Subcutaneous adipose tissue (tissue), 4 donors: ENCODE measurements around the gene ATF7. TPM values are rescaled to one million over a fixed set of nuclear protein-coding genes. Genes with fewer than 3 reads are reported as not detected.

Source experiments
- total RNA-seq, 4 donors: library from RNA; depleted of rRNA; stranded (reverse); fragments of >200 nt; gene quantifications; one replicate each; pipeline ENCODE4 v1.1.0, GENCODE V29; 2016
- TF ChIP-seq, protein P1 (sequence below): fragments of 450-650 bp; IDR thresholded peaks from one replicate; pipeline ENCODE4 v1.5.1; 2016; ENCODE audit warnings: low read depth, mild to moderate bottlenecking, control low read depth, antibody characterized with exemption, moderate library complexity

The ATF7 gene
- total RNA-seq, 4 donors from 2014 or later: 32.0 to 49.7 (median 43.7) TPM

DNA sequence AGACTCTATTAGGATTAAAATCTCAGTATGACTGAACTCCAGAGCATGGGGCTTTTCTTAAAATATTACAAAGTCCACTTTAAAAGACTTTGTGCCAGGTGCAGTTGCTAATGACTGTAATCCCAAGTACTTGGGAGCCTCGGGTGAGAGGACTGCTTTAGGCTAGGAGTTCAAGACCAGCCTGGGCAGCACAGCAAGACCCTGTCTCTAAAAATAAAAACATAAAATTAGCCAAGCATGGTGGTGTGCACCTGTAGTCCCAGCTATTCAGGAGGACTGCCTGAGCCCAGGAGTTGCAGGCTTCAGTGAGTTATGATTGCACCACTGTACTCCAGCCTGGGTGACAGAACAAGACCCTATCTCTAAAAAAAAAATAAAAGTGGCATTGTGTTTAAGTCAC lies 33.2 kb downstream of the ATF7 start:
- TF ChIP-seq, protein P1, sequence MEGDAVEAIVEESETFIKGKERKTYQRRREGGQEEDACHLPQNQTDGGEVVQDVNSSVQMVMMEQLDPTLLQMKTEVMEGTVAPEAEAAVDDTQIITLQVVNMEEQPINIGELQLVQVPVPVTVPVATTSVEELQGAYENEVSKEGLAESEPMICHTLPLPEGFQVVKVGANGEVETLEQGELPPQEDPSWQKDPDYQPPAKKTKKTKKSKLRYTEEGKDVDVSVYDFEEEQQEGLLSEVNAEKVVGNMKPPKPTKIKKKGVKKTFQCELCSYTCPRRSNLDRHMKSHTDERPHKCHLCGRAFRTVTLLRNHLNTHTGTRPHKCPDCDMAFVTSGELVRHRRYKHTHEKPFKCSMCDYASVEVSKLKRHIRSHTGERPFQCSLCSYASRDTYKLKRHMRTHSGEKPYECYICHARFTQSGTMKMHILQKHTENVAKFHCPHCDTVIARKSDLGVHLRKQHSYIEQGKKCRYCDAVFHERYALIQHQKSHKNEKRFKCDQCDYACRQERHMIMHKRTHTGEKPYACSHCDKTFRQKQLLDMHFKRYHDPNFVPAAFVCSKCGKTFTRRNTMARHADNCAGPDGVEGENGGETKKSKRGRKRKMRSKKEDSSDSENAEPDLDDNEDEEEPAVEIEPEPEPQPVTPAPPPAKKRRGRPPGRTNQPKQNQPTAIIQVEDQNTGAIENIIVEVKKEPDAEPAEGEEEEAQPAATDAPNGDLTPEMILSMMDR: no peak

GRCh38 chr12:53592426-53592825 lies 33.8 kb downstream of the ATF7 start:
- TF ChIP-seq, protein P1: no peak

DNA sequence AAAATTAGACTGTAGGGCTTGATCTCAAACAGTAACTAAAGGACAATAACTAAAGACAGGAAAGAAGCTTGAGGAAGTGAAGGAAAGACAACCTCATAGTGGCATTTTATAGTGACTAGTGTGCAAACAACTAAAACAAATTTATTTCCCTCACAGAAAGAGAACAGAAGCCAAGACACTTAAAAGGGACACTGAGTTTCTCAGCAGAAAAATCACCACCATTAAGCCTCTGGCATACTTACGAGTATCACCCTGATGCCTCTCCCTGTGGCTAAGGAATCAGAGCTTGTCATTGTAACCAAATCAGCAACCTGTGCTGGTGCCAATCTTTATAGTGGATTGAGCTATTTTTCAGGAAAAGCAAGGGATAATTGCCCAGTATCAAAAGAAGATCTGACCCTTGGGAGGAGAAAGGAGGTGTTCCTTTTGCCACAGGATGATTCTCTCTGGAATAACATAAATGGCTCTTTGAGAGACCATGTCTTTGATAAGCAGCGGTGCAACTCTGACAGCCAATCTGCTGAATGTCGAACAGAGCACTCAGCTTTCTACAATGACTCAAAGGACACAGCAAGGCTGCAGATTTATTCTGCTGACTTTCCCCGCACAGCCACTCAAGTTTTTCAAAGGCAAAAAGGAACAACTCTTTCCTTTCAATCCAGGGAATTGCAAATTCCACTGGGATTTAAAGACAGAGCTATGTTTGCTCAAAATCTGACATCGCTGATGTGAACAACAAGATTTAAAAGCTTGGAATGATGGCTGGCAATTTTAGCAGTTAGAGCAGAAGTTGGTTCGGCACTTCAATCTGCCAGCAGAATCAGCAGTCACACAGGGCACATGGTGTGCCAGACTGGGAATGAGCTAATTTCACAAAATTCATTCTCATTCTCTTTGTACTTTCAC lies 34.6 kb downstream of the ATF7 start:
- TF ChIP-seq, protein P1: no peak

GRCh38 chr12:53590652-53591051 lies 35.5 kb downstream of the ATF7 start:
- TF ChIP-seq, protein P1: no peak

- TF ChIP-seq, protein P1: no peak
These were observed 36.3 kb downstream of the ATF7 start for GRCh38 chr12:53589915-53590314.

DNA sequence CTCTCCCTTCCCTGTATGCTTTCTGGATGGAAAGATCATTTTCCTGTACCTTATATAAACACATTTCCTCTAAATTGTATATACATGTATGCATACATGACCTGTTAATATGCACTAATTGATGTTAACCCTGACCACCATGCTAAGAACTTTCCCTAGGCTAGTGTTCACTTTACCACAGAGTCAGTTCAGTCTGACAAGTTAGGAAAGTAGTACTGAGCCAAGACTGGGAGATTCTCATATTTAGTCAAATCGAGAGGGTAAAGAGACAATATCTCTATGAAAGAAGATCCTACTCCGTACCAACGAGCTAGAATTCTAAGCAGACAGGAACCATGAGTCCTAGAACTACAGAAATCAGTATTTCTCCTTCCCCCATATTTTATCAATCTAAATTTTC lies 36.8 kb downstream of the ATF7 start:
- TF ChIP-seq, protein P1: no peak

GRCh38 chr12:53588123-53588522 lies 38.1 kb downstream of the ATF7 start:
- TF ChIP-seq, protein P1: no peak
